GM10266 (cell line): ENCODE measurements around the gene ASB10.
A peak's percentile ranks its signal among the peaks of the same experiment; 100 is the strongest.

Experiments used
- DNase-seq: peaks from one replicate; pipeline ENCODE4 v3.0.0; 2012; ENCODE audit errors: extremely low spot score
- CTCF ChIP-seq: IDR thresholded peaks from 2 replicates; pipeline ENCODE4 v1.5.1; 2012; ENCODE audit warnings: mild to moderate bottlenecking, low read depth; ENCODE audit not compliant: control insufficient read depth, insufficient read depth; ENCODE audit errors: missing control alignments

The ASB10 gene

GRCh38 chr7:151202836-151203235, 15.8 kb upstream of the ASB10 start:
- no peak for DNase-seq
- TF ChIP-seq CTCF: no peak

GRCh38 chr7:151201751-151202150, 14.7 kb upstream of the ASB10 start:
- no peak for TF ChIP-seq CTCF
- DNase-seq: peak; percentile 20

- DNase-seq: peak; percentile 26
- TF ChIP-seq CTCF: no peak
Observed at GRCh38 chr7:151201344-151201743, 14.3 kb upstream of the ASB10 start.

GRCh38 chr7:151198945-151199848, 12.1 kb upstream of the ASB10 start:
- DNase-seq: no peak
- no peak for TF ChIP-seq CTCF

- no peak for TF ChIP-seq CTCF
Observed at GRCh38 chr7:151197932-151198331, 10.9 kb upstream of the ASB10 start.

GRCh38 chr7:151195616-151196450, 8.8 kb upstream of the ASB10 start:
- no peak for DNase-seq
- TF ChIP-seq CTCF: no peak

More at GRCh38 chr7:151197932-151198331, 10.9 kb upstream of the ASB10 start:
- DNase-seq: no peak

- no peak for DNase-seq
- no peak for TF ChIP-seq CTCF
Observed at GRCh38 chr7:151194188-151194587, 7.1 kb upstream of the ASB10 start.
